Endodermal cell (in vitro differentiated cells): ENCODE measurements around the gene MOB4. TPM values are rescaled to one million over a fixed set of nuclear protein-coding genes. Genes with fewer than 3 reads are reported as not detected.
"Not testable (repeated sequence)": the region's sequence is repeated elsewhere in the genome, so short reads cannot be mapped to it uniquely, and the experiment has no call there.

Experiments
- DNase-seq: peaks from one replicate; pipeline ENCODE4 v3.0.0-alpha.2; 2017
- H3K27ac ChIP-seq: 2 replicates; pipeline ENCODE4 v1.5.1; 2013; ENCODE audit warnings: mild to moderate bottlenecking, low read depth, low read length, moderate library complexity
- H3K27me3 ChIP-seq: 2 replicates; pipeline ENCODE4 v1.6.1; 2013; ENCODE audit warnings: mild to moderate bottlenecking, low read length, moderate library complexity; ENCODE audit not compliant: insufficient read depth, control insufficient read depth, poor library complexity, severe bottlenecking
- H3K36me3 ChIP-seq: 2 replicates; pipeline ENCODE4 v1.7.0; 2013; ENCODE audit warnings: mild to moderate bottlenecking, low read length, moderate library complexity; ENCODE audit not compliant: control insufficient read depth, insufficient read depth
- H3K4me1 ChIP-seq: one replicate; pipeline ENCODE4 v1.7.0; 2013; ENCODE audit warnings: low read length; ENCODE audit not compliant: control insufficient read depth, insufficient read depth
- H3K4me3 ChIP-seq: 2 replicates; pipeline ENCODE4 v1.5.1; 2013; ENCODE audit warnings: mild to moderate bottlenecking, low read length, moderate library complexity
- H3K9ac ChIP-seq: 2 replicates; pipeline ENCODE4 v1.6.1; 2013; ENCODE audit warnings: mild to moderate bottlenecking, low read length, moderate library complexity; ENCODE audit not compliant: poor library complexity, severe bottlenecking; ENCODE audit errors: extremely low read depth
- H3K9me3 ChIP-seq: 2 replicates; pipeline ENCODE4 v1.6.1; 2013; ENCODE audit warnings: mild to moderate bottlenecking, low read length, moderate library complexity; ENCODE audit not compliant: control insufficient read depth
- H3K27ac Mint-ChIP-seq: 2 replicates; pipeline ENCODE4 v1.8.0; 2020; ENCODE audit warnings: mixed read lengths
- H3K27me3 Mint-ChIP-seq: 2 replicates; pipeline ENCODE4 v1.8.0; 2021; ENCODE audit warnings: mild to moderate bottlenecking, mixed read lengths; ENCODE audit not compliant: insufficient read depth
- H3K36me3 Mint-ChIP-seq: 2 replicates; pipeline ENCODE4 v1.8.0; 2020; ENCODE audit warnings: low read depth, mixed read lengths
- H3K4me1 Mint-ChIP-seq: 2 replicates; pipeline ENCODE4 v1.8.0; 2020; ENCODE audit warnings: mixed read lengths
- H3K4me3 Mint-ChIP-seq: 2 replicates; pipeline ENCODE4 v1.8.0; 2020; ENCODE audit warnings: mild to moderate bottlenecking, moderate library complexity, mixed read lengths
- H3K9me3 Mint-ChIP-seq: 2 replicates; pipeline ENCODE4 v1.8.0; 2020; ENCODE audit warnings: mild to moderate bottlenecking, mixed read lengths
- WGBS, 2 experiments: methylation state at CpG; one replicate each; pipeline versions ENCODE4 v1.1.5 to v1.1.7; 2013; ENCODE audit warnings: missing lambda C conversion rate in 2 of 2, mixed read lengths in 1 of 2; ENCODE audit not compliant: insufficient coverage in 1 of 2, insufficient read length in 1 of 2; 5-methylcytosine and 5-hydroxymethylcytosine counted together
- total RNA-seq, 2 donors: library from RNA; stranded (reverse); fragmentation: NEBNext Ultra II Directional in 1 of 2; extraction: Animal tissue kit (Norgen Biotek cat#: 25700) in 1 of 2; gene quantifications; 2 replicates in 1 of 2; 3 replicates in 1 of 2; pipeline ENCODE4 v1.2.1, GENCODE V29; 2021
- TF ChIP-seq, protein P1 (sequence below): fragments of 200-600 bp; sonication (generic); conservative IDR thresholded peaks from 2 replicates; pipeline ENCODE4 v1.5.0; 2021; ENCODE audit warnings: antibody characterized with exemption, mild to moderate bottlenecking

The MOB4 gene
- total RNA-seq, 2 donors from 2014 or later, result 37.0 to 42.5 TPM

DNA sequence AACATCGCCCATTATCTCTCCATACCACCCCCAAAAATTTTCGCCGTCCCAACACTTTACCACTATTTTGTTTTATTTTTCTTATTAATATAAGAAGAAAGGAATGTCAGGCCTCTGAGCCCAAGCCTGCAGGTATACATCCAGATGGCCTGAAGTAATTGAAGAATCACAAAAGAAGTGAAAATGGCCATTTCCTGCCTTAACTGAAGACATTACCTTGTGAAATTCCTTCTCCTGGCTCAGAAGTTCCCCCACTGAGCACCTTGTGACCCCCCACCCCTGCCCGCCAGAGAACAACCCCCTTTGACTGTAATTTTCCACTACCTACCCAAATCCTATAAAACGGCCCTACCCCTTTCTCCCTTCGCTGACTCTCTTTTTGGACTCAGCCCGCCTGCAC, 71.4 kb downstream of the MOB4 start:
- not testable (repeated sequence) for H3K27me3 ChIP-seq, H3K36me3 ChIP-seq, H3K9ac ChIP-seq, H3K4me3 Mint-ChIP-seq, H3K27ac Mint-ChIP-seq, H3K9me3 ChIP-seq, H3K4me1 Mint-ChIP-seq, H3K4me3 ChIP-seq, H3K4me1 ChIP-seq, H3K27me3 Mint-ChIP-seq, DNase-seq, H3K27ac ChIP-seq
- Mint-ChIP-seq H3K9me3 (peaks cover 16% of the 10 kb centered on the region), H3K36me3 (peaks cover 10% of the 10 kb centered on the region)
- WGBS, 2 experiments, result 43 to 48% methylated on average over 3 to 5 of the region's 7 CpGs

DNA sequence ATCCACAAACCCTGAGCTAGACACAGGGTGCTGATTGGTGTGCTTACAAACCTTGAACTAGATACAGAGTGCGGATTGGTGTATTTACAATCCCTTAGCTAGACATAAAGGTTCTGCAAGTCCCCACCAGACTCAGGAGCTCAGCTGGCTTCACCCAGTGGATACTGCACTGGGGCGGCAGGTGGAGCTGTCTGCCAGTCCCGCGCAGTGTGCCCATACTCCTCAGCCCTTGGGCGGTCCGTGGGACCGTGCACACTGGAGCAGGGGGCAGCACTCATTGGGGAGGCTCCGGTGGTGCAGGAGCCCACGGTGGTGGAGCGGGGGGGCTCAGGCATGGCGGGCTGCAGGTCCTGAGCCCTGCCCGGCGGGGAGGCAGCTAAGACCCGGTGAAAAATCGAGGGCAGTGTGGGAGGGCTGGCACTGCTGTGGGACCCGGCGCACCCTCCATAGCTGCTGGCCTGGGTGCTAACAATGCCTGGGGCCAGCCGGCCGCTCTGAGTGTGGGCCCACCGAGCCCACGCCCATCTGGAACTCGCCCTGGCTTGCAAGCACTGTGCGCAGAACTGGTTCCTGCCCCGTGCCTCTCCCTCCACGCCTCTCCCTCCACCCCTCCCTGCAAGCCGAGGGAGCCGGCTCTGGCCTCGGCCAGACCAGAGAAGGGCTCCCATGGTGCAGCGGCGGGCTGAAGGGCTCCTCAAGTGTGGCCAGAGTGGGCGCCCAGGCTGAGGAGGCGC, 75.6 kb downstream of the MOB4 start:
- no peaks in the 10 kb centered on the region for H3K27me3 ChIP-seq
- TF ChIP-seq, protein P1, sequence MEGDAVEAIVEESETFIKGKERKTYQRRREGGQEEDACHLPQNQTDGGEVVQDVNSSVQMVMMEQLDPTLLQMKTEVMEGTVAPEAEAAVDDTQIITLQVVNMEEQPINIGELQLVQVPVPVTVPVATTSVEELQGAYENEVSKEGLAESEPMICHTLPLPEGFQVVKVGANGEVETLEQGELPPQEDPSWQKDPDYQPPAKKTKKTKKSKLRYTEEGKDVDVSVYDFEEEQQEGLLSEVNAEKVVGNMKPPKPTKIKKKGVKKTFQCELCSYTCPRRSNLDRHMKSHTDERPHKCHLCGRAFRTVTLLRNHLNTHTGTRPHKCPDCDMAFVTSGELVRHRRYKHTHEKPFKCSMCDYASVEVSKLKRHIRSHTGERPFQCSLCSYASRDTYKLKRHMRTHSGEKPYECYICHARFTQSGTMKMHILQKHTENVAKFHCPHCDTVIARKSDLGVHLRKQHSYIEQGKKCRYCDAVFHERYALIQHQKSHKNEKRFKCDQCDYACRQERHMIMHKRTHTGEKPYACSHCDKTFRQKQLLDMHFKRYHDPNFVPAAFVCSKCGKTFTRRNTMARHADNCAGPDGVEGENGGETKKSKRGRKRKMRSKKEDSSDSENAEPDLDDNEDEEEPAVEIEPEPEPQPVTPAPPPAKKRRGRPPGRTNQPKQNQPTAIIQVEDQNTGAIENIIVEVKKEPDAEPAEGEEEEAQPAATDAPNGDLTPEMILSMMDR, result no peak
- H3K4me3 ChIP-seq, result no peak overlapping the region
- Mint-ChIP-seq H3K9me3 (peaks cover 18% of the 10 kb centered on the region), H3K4me1 (no peaks in the 10 kb centered on the region), H3K27me3 (no peaks in the 10 kb centered on the region), H3K36me3 (peaks cover 13% of the 10 kb centered on the region), H3K4me3 (no peak overlapping the region), H3K27ac (no peak overlapping the region)
- H3K9me3 ChIP-seq, result peaks cover 12% of the 10 kb centered on the region
- H3K4me1 ChIP-seq, result peaks cover 4% of the 10 kb centered on the region
- no peak overlapping the region for H3K27ac ChIP-seq
- H3K36me3 ChIP-seq, result no peaks in the 10 kb centered on the region
- no peak overlapping the region for H3K9ac ChIP-seq
- no peak for DNase-seq
- WGBS, 2 experiments, result 96% methylated on average over 8 to 32 of the region's 32 CpGs

DNA sequence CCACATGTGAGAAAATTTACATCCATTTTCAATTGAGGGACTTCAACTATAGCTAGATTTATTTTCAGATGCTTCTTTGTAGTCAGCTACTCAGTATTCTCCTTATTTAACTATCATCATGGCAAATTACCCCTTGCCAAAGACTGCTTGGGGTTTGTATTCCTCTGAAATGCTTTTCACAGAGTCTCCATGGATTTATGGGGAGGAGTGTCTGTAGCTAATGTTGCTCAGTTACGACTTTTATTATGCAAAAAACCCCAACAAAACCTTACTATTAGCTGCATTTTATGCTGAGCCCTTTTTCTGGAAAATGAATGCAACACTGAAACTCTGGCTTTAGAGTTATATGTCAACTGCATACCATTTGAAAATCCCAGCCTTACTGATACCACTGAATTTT, 80.9 kb downstream of the MOB4 start:
- Mint-ChIP-seq H3K4me3 (no peak overlapping the region), H3K4me1 (no peaks in the 10 kb centered on the region), H3K27me3 (no peaks in the 10 kb centered on the region), H3K27ac (no peak overlapping the region), H3K36me3 (peaks cover 6% of the 10 kb centered on the region), H3K9me3 (peaks cover 7% of the 10 kb centered on the region)
- TF ChIP-seq, protein P1, result no peak
- no peaks in the 10 kb centered on the region for H3K27me3 ChIP-seq
- no peaks in the 10 kb centered on the region for H3K4me1 ChIP-seq
- H3K27ac ChIP-seq, result peak overlapping the region; percentile 66
- H3K36me3 ChIP-seq, result no peaks in the 10 kb centered on the region
- DNase-seq, result no peak
- WGBS, 2 experiments, result 60% methylated on average over 1 of the region's 1 CpG; no CpG with 5 or more reads in 1 of the 2 experiments
- no peak overlapping the region for H3K9ac ChIP-seq
- no peak overlapping the region for H3K4me3 ChIP-seq
- peaks cover 12% of the 10 kb centered on the region for H3K9me3 ChIP-seq
